ENCODE results near the gene NINL. TPM values are rescaled to one million over a fixed set of nuclear protein-coding genes. Genes with fewer than 3 reads are reported as not detected.

Gene NINL
- total RNA-seq, 1 experiment from 2014 or later, result 31.5 TPM

DNA sequence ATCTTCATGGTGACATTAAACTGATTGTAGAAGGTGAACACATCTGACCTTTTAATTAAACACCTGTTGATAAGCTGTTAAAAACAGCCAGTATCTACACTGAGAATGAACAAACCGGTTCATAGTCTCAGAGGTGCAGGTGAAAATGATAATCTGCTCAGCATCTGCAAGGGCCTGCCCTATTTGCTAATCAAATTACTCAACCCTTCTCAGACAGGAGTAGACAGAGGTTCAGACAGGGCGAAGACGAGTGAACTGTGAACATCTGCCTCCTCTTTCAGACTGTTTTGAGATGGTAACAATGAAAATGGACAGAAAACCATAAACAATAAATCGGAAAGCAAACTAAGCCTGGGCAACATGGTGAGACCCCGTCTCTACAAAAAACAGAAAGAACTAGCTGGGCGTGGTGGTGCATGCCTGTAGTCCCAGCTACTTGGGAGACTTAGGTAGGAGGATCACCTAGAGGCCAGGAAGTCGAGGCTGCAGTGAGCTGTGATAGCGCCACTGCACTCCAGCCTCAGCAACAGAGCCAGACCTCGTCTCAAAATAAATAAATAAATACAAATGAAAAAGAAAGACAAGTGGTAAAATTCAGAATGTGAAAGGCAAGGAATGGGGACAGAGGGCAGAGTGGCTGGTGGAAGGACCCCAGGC lies 55.9 kb downstream of the NINL start:
- Histone ChIP-seq H3K4me3 (ENCODE audit: low read depth, low read length, poor library complexity, severe bottlenecking) (no peak overlapping the region), H3K36me3 (ENCODE audit: insufficient read depth, low read length, poor library complexity, severe bottlenecking) (peaks cover 12% of the 10 kb centered on the region), H3K9me3 (ENCODE audit: low read depth, low read length, poor library complexity, severe bottlenecking) (no peaks in the 10 kb centered on the region), H3K4me1 (ENCODE audit: insufficient read depth, low read length, poor library complexity, severe bottlenecking) (no peaks in the 10 kb centered on the region), H3K27me3 (replicated peaks; ENCODE audit: insufficient read depth, low read depth, low read length, poor library complexity) (no peaks in the 10 kb centered on the region), H3K27ac (ENCODE audit: low read depth, low read length, poor library complexity, severe bottlenecking) (no peak overlapping the region)
- no peak for DNase-seq (ENCODE audit: low spot score)
- intact Hi-C loops (cut with micrococcal nuclease; ENCODE audit: unreplicated experiment), result loop anchor here (10.0 kb wide), 1 partner anchor 65 kb away; no protein-coding TSS in a partner anchor
- POLR2A ChIA-PET (ENCODE audit: low non-redundant PET), result interaction anchor here (0.5 kb wide), 1 partner anchor 10 kb away, joined by 4 read pairs; no protein-coding TSS in a partner anchor
- TF ChIP-seq EZH2 (IDR thresholded peaks at IDR 0.05; ENCODE audit: borderline replicate concordance, low read depth, low read length, poor library complexity, severe bottlenecking), result no peak
- TF ChIP-seq, protein P1, sequence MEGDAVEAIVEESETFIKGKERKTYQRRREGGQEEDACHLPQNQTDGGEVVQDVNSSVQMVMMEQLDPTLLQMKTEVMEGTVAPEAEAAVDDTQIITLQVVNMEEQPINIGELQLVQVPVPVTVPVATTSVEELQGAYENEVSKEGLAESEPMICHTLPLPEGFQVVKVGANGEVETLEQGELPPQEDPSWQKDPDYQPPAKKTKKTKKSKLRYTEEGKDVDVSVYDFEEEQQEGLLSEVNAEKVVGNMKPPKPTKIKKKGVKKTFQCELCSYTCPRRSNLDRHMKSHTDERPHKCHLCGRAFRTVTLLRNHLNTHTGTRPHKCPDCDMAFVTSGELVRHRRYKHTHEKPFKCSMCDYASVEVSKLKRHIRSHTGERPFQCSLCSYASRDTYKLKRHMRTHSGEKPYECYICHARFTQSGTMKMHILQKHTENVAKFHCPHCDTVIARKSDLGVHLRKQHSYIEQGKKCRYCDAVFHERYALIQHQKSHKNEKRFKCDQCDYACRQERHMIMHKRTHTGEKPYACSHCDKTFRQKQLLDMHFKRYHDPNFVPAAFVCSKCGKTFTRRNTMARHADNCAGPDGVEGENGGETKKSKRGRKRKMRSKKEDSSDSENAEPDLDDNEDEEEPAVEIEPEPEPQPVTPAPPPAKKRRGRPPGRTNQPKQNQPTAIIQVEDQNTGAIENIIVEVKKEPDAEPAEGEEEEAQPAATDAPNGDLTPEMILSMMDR (conservative IDR thresholded peaks at IDR 0.05; ENCODE audit: low read depth, low read length), result no peak
- BruUV-seq (replicated peaks), result no TSS peak
- CTCF ChIA-PET, result no interaction called here

GRCh38 chr20:25527949-25528348 lies 57.4 kb downstream of the NINL start:
- BruUV-seq (replicated peaks), result no TSS peak
- H3K9me3 ChIP-seq (ENCODE audit: low read depth, low read length, poor library complexity, severe bottlenecking), result no peaks in the 10 kb centered on the region
- H3K4me1 ChIP-seq (ENCODE audit: insufficient read depth, low read length, poor library complexity, severe bottlenecking), result no peaks in the 10 kb centered on the region
- H3K27me3 ChIP-seq (replicated peaks; ENCODE audit: insufficient read depth, low read depth, low read length, poor library complexity), result no peaks in the 10 kb centered on the region
- ChIA-PET POLR2A (ENCODE audit: low non-redundant PET) (no interaction called here), CTCF (no interaction called here)
- intact Hi-C loops (cut with micrococcal nuclease; ENCODE audit: unreplicated experiment), result loop anchor here (10.0 kb wide), 1 partner anchor 63 kb away; no protein-coding TSS in a partner anchor
- no peak for TF ChIP-seq EZH2 (IDR thresholded peaks at IDR 0.05; ENCODE audit: borderline replicate concordance, low read depth, low read length, poor library complexity, severe bottlenecking)
- TF ChIP-seq, protein P1 (conservative IDR thresholded peaks at IDR 0.05; ENCODE audit: low read depth, low read length), result no peak
- no peak for DNase-seq (ENCODE audit: low spot score)
- H3K36me3 ChIP-seq (ENCODE audit: insufficient read depth, low read length, poor library complexity, severe bottlenecking), result peaks cover 19% of the 10 kb centered on the region
- H3K27ac ChIP-seq (ENCODE audit: low read depth, low read length, poor library complexity, severe bottlenecking), result no peak overlapping the region
- no peak overlapping the region for H3K4me3 ChIP-seq (ENCODE audit: low read depth, low read length, poor library complexity, severe bottlenecking)

- no peak for TF ChIP-seq EZH2 (IDR thresholded peaks at IDR 0.05; ENCODE audit: borderline replicate concordance, low read depth, low read length, poor library complexity, severe bottlenecking)
- TF ChIP-seq, protein P1 (conservative IDR thresholded peaks at IDR 0.05; ENCODE audit: low read depth, low read length), result no peak
- H3K9me3 ChIP-seq (ENCODE audit: low read depth, low read length, poor library complexity, severe bottlenecking), result no peaks in the 10 kb centered on the region
- intact Hi-C loops (cut with micrococcal nuclease; ENCODE audit: unreplicated experiment), result loop anchor here (10.0 kb wide), 1 partner anchor 62 kb away; no protein-coding TSS in a partner anchor
- peaks cover 19% of the 10 kb centered on the region for H3K36me3 ChIP-seq (ENCODE audit: insufficient read depth, low read length, poor library complexity, severe bottlenecking)
- no peaks in the 10 kb centered on the region for H3K4me1 ChIP-seq (ENCODE audit: insufficient read depth, low read length, poor library complexity, severe bottlenecking)
- H3K27ac ChIP-seq (ENCODE audit: low read depth, low read length, poor library complexity, severe bottlenecking), result no peak overlapping the region
- CTCF ChIA-PET, result no interaction called here
- no TSS peak for BruUV-seq (replicated peaks)
- DNase-seq (ENCODE audit: low spot score), result no peak
- no peaks in the 10 kb centered on the region for H3K27me3 ChIP-seq (replicated peaks; ENCODE audit: insufficient read depth, low read depth, low read length, poor library complexity)
- no peak overlapping the region for H3K4me3 ChIP-seq (ENCODE audit: low read depth, low read length, poor library complexity, severe bottlenecking)
- POLR2A ChIA-PET (ENCODE audit: low non-redundant PET), result no interaction called here
These were observed 58.9 kb downstream of the NINL start for GRCh38 chr20:25526446-25526845.

Data from A673 (cell line).